ENCODE data around the gene ABTB1.

DNA sequence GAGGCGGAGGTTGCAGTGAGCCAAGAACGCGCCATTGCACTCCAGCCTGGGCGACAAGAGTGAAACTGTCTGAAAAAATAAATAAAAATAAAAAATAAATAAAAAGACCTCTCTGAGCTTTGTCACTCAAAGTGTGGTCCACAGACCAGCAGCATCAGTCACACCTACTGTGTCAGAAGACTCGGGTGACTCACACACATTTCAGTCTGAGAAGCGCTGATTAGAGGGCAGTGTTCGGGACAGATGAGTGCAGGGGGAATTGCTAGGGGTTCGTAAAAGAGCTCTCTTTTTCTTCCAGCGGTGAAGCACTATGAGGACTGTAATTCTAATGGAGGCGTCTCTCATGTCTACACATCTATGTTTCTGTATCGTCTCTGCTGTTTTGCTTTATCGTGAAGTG lies 38.1 kb upstream of the ABTB1 start:
- TF ChIP-seq EZH2 (IDR thresholded peaks at IDR 0.05) (no peak), POLR2AphosphoS5 (IDR thresholded peaks at IDR 0.05; ENCODE audit: borderline replicate concordance, low read depth, low read length) (no peak)

Measured in SK-N-MC (cell line).